DMS114 treated with DMSO at 0.1 percent for 48 hours (cell line): Measurements from ENCODE around the gene FRY.
A peak's percentile ranks its signal among the peaks of the same experiment; 100 is the strongest.

ENCODE experiments used
- DNase-seq: peaks from one replicate; lab custom pipeline; 2025; ENCODE audit not compliant: unreplicated experiment; lab: John Stamatoyannopoulos, UW

Gene FRY

DNA sequence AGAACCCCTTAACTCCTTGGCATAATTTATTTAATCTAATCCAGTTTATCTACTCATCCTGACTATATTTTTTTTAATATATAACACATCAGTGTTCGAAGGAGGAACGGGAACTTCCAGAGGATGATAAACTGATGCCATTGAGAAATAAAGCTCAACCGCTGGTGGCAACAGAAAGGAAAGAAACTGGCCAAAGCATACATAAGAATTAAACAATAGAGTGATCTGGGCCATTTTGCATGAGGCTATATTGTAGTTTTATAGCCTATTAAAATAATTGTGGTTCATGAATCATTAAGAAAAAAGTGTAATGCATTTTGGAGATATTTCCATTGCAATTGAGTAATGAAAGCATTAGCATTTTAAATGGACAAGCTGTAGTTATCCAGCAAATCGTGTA lies 94.2 kb downstream of the FRY start:
- no peak for DNase-seq

DNA sequence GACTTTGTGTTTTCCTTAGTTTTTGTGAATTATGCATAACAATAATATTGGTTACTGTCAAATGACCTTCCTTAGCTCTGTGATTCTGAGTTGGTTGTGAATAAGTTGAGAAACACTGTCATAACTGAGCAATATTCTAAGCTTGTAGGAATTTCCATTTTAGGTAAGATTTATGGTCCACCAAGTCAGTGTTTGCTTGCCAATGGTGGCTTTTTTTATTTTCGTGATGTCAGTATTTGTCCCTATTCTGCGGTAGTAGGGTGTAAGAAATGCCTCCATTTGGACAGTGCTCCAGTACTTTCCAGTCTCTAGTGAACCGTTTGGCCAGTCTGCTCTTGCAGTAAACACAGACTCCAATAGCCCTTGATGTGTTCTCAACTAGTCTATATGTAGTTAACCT lies 94.7 kb downstream of the FRY start:
- no peak for DNase-seq

DNA sequence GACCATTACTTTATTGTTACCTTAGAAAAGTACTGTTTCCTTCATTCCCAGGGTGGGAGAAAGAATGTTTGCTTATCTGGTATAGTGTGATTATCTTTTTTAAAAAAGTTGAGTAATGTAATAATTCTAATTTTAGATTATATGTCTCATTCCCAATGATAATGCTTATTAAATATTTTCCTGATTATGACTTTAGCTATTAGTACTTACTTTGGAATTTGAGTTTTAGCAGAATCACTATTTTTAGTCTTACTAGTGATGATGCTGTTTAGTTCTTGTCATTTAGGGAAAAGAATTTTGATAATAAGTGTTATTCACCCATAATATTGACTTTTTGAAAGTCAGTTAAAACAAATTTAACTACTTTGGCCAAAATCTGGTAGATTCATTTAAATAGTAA lies 95.2 kb downstream of the FRY start:
- DNase-seq = no peak

DNA sequence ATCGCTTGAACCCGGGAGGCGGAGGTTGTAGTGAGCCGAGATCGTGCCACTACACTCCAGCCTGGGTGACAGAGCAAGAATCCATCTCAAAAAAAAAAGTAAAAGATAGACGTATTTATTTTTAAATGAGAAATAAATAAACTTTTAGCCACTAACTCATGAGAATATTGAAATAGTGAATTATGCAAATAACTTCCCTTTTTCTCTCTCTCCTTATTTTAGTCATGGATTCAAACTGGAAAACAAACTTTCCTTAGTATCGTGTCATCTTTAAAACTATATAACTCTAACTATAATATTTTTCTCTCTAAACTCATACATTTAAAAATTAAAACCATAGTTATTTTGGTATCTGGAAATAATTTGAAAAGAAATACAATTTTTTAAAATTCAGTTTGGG lies 96.1 kb downstream of the FRY start:
- no peak for DNase-seq

DNA sequence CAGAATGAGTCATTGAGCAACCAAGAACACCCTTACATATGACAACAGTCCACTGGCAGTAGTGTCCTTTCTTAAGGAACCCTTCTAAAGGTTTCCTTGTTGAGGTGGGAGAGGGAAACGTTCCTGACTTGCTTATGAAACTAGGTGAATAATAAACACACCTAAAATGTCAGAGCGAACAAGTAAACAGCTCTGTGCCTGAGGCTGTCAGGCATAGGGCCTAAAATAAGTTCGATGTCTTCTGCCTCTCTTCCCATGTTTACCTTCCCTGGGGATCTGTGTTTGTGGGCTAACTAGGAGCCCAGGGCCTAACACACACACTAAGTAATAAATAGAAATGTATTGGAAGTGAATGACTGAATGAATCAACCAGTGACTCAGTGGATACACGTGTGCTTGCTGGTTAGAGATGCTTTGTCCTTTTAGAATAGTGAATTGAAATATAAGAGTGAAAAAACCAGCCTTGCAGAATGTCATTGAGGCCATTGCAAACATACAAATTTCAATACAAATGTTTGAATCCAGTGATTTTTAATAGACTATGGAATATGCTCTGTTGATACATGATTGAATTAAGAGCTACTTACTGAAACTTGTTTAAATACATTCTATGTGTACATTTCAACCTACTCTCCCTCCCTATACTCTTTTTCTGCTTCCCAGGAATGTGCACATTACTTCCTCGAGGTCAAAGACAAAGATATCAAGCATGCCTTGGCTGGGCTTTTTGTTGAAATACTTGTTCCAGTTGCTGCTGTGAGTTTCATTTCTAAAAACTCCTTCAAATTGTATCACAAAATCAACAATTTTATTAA lies 102.9 kb downstream of the FRY start:
- no peak for DNase-seq

DNA sequence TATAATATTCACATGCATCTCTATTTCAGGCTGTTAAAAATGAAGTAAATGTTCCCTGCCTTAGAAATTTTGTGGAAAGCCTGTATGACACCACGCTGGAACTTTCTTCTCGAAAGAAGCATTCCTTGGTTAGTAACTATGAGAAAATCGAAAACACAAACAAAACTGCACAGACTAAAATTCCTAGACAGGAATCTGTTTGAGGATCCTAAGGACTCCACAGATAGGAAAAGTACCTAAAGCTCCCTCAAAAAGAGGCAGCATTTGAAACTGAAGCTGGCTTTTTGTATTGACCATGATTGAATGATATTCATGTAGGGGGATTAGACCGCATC lies 103.4 kb downstream of the FRY start:
- no peak for DNase-seq

DNA sequence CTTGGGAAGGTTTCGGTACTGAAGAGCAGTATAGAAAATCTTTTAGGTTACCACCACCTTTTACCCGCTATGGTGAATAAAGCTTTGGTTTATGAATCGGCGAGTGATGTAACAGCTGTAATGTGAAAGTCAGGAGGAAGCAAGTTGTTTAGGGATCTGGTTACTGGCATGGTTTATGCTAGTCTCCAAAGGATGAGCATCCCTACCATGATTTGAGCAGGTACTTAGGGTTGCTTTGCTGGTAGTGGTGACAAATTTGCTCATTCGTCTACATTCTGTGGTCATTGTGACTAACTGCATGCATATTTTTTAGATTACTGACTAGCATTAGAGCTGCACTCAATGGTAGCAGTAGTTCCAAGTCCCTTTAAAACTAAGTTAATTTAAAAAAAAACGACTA lies 104.1 kb downstream of the FRY start:
- no peak for DNase-seq

DNA sequence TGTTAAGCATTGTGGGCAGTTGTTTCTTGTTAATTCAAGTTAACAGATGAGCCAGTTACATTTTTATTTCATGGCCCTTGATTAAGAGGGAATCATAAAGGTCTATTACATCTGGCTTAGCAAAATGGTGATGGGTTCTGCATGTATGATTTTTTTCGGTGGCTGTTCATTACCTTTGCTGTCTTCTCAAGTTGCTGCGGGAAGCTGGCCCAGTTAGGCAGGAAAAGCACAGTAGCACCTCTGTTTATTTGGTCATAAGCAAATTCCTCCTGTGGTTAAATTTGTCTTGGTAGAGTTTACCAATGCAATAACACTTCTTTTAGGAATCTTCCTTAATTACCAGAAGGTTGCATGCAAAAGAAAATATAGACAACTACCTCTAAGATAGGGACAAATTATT lies 104.5 kb downstream of the FRY start:
- no peak for DNase-seq

DNA sequence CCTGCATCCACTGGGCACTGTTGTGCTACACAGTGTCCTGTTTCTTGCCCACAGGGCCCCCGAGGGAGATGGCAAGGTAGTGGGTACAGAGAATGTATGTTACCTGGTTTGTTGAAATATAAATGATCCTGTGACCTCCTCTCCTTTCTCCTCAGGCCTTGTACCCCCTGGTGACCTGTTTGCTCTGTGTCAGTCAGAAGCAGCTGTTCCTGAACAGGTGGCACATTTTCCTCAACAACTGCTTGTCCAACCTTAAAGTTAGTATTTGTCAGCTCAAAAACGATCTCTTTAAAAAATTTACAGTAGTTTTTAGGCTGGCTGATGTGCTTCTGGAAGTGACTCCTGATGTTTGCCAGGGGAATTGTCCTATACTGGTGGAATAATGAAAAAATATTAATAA lies 105.1 kb downstream of the FRY start:
- DNase-seq = no peak

DNA sequence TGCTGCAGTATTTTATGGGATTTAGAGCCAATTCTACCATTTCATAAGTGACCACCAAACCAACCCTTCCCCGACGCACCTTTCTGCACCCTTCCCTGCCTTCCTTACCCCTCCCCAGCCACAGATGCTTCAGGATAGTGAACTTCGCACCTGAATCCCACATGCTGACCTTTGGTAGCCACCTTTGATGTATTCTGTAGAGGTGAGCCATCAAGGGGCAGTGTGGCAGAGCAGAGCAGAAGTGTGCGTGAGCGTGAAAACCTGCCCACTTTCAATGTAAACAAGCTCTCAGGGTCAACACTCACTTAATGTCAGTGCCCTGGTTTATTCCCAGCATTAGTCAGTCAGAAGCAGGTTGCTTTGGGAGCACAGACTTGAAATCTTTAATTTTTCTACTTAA lies 107.7 kb downstream of the FRY start:
- DNase-seq = no peak

DNA sequence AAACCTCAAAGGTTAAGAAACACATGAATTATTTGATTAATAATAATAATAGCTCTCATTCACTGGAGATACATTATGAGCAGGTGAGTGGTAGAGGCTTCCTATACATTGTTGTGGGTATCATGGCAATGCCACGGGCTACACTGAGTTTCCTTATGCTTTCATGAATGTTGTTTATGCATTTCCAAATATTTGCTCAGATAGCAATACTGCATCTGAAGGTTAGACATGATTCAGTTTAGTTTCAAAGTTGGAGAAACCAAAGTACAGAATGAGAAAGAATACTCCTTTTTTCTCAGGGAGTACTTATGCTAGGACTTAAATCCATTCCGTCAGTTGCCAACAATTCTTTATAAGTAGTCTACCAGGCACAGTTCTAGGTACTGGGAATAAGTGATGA lies 108.5 kb downstream of the FRY start:
- DNase-seq = no peak

DNA sequence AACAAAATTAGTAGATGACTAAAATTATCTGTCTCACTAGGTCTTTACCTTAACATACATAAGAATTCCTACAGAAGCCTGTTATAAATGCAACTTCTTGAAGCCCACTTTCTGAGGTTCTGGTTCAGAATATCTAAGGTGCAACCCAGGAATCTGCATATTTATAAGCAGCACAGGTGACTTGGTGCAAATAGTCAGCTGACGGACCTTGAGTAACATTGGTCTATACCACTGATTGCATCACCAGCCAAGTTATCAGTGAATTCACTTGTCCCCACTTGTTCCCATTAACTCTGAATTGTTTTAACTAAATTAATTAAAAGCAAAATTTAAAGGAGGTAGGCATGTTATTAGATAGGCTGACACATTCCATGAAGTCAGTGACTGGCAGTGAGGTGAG lies 109.9 kb downstream of the FRY start:
- no peak for DNase-seq

DNA sequence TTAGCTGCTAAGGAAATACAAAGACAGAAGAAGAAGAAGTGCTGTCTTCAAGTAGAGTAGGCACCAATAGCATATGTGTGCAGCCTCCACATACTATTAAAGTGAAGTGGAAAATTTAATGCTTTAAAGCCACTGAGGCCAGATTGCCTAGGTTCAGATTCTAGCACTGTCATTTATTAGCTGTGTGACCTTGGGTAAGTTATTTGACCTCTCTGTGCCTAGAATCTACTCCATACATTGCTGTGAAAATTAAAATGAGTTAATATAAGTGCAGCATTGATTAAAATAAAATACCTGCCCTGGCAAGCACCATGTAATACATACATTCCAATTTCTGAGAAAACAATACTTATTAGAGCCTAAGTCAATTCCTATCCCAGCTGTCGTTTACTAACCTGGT lies 110.5 kb downstream of the FRY start:
- DNase-seq = no peak

DNA sequence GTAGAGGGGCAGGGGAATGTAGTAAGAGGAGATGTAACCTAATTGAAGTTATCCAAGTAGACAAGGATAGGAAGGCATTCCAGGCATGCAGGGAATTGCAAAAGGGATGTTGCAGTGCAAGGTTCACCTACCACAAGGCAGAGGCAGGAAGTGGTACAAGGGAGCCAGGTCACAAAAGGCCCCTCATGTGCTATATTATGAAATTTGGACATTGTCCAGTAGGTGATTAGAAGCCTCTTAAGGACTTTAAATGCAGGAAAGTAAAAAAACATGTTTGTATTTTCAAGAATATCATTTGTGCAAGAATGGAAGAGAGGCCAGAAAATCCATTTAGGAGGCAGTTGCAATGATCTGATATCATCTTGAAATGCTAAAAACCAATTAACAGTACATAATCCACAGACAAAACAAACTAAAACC lies 111.4 kb downstream of the FRY start:
- DNase-seq = peak; percentile 10

DNA sequence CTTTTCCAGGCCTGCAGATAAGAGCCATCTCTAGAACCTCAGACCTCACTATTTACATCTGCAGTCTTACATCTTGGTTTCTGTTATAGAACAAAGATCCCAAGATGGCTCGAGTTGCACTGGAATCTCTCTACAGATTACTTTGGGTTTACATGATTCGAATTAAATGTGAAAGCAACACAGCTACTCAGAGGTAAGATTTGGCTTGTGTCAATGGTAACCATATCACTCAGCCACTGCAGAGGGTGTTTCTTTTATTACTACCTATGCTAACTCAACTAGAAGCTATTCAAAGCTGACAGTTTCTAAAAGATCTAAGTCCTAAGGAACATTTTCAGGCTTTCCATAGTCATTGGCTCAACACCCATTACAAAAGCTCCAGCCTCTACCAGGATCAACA lies 115.6 kb downstream of the FRY start:
- DNase-seq = no peak

DNA sequence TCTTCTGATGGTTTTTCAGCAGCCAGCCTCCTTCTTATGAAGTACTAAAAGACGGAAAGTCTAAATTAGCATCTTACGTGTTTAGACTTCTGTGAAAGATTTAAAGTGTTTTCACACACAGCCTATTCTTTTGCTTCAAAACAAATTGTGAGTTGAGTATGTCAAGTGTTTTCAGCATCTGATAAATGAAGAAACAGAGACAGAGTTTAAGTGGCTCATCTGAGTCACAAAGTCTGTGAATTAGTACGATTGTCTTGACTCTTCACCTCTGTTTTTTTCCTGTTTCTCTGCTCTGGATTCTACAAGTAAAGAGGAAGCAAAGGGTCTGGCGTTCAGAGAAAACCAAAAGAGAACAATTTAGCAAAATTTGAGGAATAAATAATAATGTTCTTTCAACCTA lies 116.4 kb downstream of the FRY start:
- no peak for DNase-seq

DNA sequence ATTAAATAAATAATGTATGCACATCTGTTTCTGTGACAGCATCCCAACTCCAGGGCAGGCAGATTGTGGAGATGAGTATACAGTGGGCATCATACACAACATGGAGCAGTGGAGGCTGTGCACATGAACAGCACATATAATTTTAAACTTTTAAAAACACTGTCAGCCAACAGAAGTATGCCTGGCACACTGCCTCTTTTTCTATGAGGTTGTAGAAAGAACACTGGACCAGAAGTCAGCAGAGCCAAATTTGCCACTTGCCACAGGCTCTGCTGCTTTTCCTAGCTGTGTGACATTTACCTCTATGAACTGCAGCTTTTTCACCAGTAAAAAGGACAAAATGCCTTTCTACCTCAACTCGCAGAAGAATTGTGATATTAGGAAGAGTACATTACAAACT lies 118.7 kb downstream of the FRY start:
- DNase-seq = no peak

DNA sequence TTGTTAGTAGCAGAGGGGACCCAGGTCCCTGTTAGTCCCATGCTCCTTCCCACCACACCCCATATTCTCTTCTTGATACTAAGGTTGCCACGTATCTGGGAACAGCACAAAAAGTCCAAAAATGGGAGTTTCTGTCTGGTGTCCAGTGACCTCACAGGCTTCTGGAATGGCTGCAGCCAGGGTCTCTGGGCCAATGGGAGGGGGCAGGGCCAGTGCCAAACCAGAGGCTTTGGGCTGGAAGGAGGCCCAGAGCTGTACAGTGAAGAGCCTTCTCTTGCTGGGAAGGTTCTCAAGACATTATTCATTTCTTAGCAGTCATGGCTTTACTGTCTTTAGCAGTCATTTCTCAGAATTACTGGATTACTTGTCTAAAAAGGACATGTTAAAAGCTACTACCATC lies 119.2 kb downstream of the FRY start:
- no peak for DNase-seq

DNA sequence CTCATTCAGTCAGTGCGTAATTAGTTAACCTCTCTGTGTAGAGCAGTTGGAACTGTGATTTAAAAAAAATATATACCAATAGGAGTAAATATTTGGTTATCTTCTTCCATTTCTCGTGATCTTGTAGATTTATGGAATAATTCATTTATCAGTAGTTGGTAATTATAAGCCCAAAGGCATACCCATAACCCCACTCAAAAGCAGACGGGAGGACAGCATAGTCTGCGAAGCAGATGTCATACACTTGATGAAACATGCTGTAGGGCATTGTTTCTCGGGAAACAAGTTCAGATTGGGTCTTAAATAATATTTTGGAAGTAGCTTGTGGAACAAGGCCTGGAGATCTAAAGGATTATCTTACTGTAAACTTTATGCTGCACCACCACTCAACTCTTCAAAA lies 119.7 kb downstream of the FRY start:
- no peak for DNase-seq

DNA sequence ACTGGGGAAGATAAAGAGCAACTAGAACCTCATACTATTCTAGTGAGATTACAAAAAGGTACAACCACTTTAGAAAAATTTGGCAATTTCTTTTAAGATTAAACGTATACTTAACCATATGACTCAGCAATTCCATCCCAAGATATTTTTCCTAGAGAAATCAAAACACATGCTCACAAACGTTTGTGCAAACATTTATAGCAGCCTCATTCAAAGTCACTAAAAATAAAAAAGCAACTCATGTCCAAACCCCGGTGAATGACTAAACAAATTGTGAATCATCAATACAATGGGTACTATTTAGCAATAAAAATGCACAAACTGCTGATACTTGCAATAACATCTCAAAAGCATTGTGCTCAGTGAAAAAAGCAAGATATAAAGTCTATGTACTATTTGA lies 121.5 kb downstream of the FRY start:
- no peak for DNase-seq

DNA sequence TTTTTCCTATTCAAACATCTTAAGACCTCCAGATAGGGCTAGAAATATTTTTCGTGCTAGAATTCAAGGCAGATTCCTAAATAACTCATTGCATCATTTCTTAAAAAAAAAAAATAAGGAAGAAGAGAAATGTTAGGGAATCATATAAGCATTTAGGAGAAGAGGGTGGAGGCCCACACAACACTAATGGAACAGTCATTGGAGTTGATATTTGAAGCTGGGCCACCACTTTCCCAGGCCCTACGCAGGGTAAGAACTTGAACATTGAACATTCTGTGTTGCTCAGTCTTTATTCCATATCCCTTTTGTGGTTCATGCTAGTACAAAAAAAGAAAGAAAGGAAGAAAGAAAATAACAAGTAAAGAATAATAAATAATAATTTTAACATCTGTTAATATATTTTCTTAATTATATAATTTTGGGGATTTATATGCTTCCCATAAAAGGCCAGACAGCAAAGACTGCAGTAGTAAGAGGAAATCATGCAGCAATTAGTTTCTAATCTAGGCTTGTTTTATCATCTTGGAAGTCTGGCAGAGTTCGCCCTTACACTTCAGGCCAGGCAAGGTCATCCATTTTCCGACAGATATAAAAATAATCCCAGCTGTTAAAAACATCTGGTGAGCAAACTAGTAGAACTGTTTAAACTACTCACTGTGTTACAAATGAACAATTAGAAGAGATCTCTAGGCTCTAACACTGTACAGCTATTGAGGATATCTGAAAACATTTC lies 127.7 kb downstream of the FRY start:
- DNase-seq = no peak

DNA sequence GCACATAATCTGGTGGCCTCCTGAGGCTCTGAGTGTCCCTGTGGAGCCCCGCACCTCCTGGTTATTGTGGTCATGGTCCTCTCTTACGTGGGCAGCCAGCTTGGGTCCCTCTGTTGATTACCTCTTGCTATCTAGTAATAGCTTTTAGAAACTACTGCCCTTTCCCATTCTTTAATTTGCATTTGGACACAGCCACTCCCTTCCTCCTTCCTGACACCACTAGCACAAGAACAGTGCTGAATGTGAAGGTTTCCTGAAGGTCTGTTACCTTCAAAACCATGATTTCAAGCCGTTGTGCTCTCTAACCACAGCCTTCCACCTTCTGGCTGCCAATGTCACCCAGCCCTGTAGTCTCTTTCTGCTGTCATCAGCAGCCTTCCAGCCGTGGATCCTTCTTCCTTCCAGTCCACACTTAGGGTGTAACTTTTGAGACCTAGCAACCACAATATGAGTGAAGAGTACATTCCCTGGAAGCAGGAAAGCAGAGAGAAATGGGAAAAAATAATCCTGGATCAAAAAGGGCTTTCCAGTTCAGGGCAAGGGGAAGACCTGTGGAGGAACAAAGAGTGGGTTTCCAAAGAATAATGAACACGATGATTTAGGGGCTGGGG lies 130.9 kb downstream of the FRY start:
- no peak for DNase-seq
